HepG2 (cell line): ENCODE data around the gene ACSS2. TPM values are rescaled to one million over a fixed set of nuclear protein-coding genes. Genes with fewer than 3 reads are reported as not detected.

ENCODE experiments used
- ADNP ChIP-seq: sonication (generic); formaldehyde crosslinking; IDR thresholded peaks from 2 replicates; pipeline ENCODE4 v1.4.0; 2020; ENCODE audit warnings: missing genetic modification reagents
- ATF1 ChIP-seq: IDR thresholded peaks from 2 replicates; pipeline ENCODE4 v1.6.1; 2016; ENCODE audit warnings: mild to moderate bottlenecking, control low read depth
- BCL6 ChIP-seq: IDR thresholded peaks from 2 replicates; pipeline ENCODE4 v1.6.1; 2016; ENCODE audit warnings: missing genetic modification reagents, missing compliant biosample characterization
- CAMTA2 ChIP-seq: sonication (generic); formaldehyde crosslinking; IDR thresholded peaks from 2 replicates; pipeline ENCODE4 v1.4.0; 2020; ENCODE audit warnings: mild to moderate bottlenecking, missing genetic modification reagents, borderline replicate concordance
- DNMT3B ChIP-seq: conservative IDR thresholded peaks from 2 replicates; pipeline ENCODE4 v1.6.1; 2016; ENCODE audit warnings: missing biosample characterization, control low read depth
- KDM3A ChIP-seq: IDR thresholded peaks from 2 replicates; pipeline ENCODE4 v1.6.1; 2018; ENCODE audit warnings: low read depth, missing compliant biosample characterization
- NFKB2 ChIP-seq: sonication (generic); formaldehyde crosslinking; IDR thresholded peaks from 2 replicates; pipeline ENCODE4 v1.4.0; 2020; ENCODE audit warnings: missing genetic modification reagents, borderline replicate concordance
- PHF8 ChIP-seq: sonication (generic); formaldehyde crosslinking; IDR thresholded peaks from 2 replicates; pipeline ENCODE4 v1.5.0; 2020; ENCODE audit warnings: missing genetic modification reagents
- PRPF4 ChIP-seq: fragments of 200-400 bp; formaldehyde crosslinking; IDR thresholded peaks from 2 replicates; pipeline ENCODE4 v1.6.1; 2016; ENCODE audit warnings: low read length, low read depth; ENCODE audit not compliant: poor library complexity, severe bottlenecking
- RAD21 ChIP-seq: fragments of 450-650 bp; formaldehyde crosslinking; IDR thresholded peaks from 2 replicates; pipeline ENCODE4 v1.5.0; 2020; ENCODE audit warnings: mild to moderate bottlenecking
- SNAPC5 ChIP-seq: sonication (generic); formaldehyde crosslinking; IDR thresholded peaks from 2 replicates; pipeline ENCODE4 v1.8.1; 2023; ENCODE audit warnings: mild to moderate bottlenecking, missing genetic modification reagents, borderline replicate concordance
- ZBTB7A ChIP-seq: sonication (generic); formaldehyde crosslinking; IDR thresholded peaks from 2 replicates; pipeline ENCODE4 v1.8.0; 2022; ENCODE audit warnings: mild to moderate bottlenecking, missing genetic modification reagents
- ZMAT3 ChIP-seq: sonication (generic); formaldehyde crosslinking; conservative IDR thresholded peaks from 2 replicates; pipeline ENCODE4 v1.7.0; 2021; ENCODE audit warnings: missing genetic modification reagents
- ZNF121 ChIP-seq: sonication (generic); formaldehyde crosslinking; IDR thresholded peaks from 2 replicates; pipeline ENCODE4 v1.5.0; 2020; ENCODE audit warnings: mild to moderate bottlenecking, missing genetic modification reagents
- ZNF142 ChIP-seq: sonication (generic); formaldehyde crosslinking; IDR thresholded peaks from 2 replicates; pipeline ENCODE4 v1.4.0; 2020; ENCODE audit warnings: missing genetic modification reagents
- ZNF205 ChIP-seq: IDR thresholded peaks from 2 replicates; pipeline ENCODE4 v1.6.1; 2018; ENCODE audit warnings: missing biosample characterization, missing genetic modification reagents
- ZNF264 ChIP-seq: sonication (generic); formaldehyde crosslinking; IDR thresholded peaks from 2 replicates; pipeline ENCODE4 v1.4.0; 2020; ENCODE audit warnings: missing genetic modification reagents
- ZNF552 ChIP-seq: sonication (generic); formaldehyde crosslinking; IDR thresholded peaks from 2 replicates; pipeline ENCODE4 v1.9.0; 2022; ENCODE audit warnings: missing genetic modification reagents, mild to moderate bottlenecking, borderline replicate concordance
- polyA plus RNA-seq, 8 experiments: library from polyadenylated mRNA; depleted of rRNA in 3 of 8; stranded (reverse) in 7 of 8; unstranded in 1 of 8; fragments of >200 nt; fragmentation: Illumina TruSeq in 4 of 8; extraction: Trizol in 4 of 8; gene quantifications; 2 replicates each; pipeline versions ENCODE4 v1.2.1 to v1.2.3, GENCODE V29; 2011 to 2016; ENCODE audit warnings: low read depth in 4 of 8, missing spikeins in 1 of 8, mixed read lengths in 1 of 8; ENCODE audit not compliant: insufficient read depth in 1 of 8
- total RNA-seq, 5 experiments: library from RNA; depleted of rRNA; stranded (reverse); fragments of >200 nt; fragmentation: Illumina TruSeq; extraction: Trizol; gene quantifications; 2 replicates each; pipeline ENCODE4 v1.2.3, GENCODE V29; 2016; ENCODE audit warnings: low read depth in 1 of 5
- TF ChIP-seq, protein P1 (sequence below): sonication (generic); formaldehyde crosslinking; IDR thresholded peaks from 2 replicates; pipeline ENCODE4 v1.5.0; 2020; ENCODE audit warnings: missing genetic modification reagents
- TF ChIP-seq, protein P2 (sequence below): sonication (generic); formaldehyde crosslinking; IDR thresholded peaks from 2 replicates; pipeline ENCODE4 v1.8.0; 2022; ENCODE audit warnings: mild to moderate bottlenecking, missing genetic modification reagents; ENCODE audit not compliant: insufficient replicate concordance
- TF ChIP-seq, protein P3 (sequence below): sonication (generic); formaldehyde crosslinking; IDR thresholded peaks from 2 replicates; pipeline ENCODE4 v1.8.0; 2023; ENCODE audit warnings: mild to moderate bottlenecking, missing genetic modification reagents

Gene ACSS2
- total and polyA plus RNA-seq, 2 of the 13 experiments (the other 11 are each of a cell fraction or from before 2014, with no cell fraction given): 72.8 to 89.7 TPM

DNA sequence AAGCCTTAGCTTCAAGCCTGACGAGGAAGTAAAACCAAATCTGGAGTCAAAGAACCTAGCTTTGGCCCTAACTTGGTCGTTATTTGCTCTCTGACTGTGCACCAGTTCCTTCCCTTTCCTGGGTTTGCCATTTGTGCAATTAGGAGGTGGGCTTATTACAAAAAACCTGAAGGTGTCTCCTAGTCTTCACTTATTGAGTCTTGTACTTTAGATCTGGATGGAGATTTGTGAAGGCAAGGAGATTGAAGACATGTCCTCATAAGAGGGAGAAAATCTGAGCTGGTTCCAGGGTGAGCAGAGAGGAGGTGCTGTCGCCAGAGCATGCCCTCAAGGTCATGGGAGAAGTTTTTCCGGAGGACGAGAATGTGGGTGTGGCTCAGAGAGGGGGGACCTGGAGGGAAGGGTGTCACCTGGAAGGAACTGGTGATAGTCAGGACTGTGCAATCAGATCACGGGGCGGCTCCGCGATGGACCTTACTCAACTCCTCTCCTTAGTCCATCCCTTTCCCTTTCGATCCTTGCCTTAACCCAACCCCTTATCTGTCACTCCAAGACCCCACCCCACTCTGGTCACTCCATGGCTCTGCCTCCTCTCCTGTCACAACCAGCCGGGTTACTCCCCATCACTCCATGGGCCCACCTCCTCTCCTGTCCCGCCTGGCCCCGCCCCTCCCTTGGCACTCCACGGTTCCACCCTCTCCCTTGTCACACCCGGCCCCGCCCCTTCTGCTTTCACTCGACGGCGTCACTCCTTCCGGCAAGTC lies 588 bp upstream of the ACSS2 start (continued):
- TF ChIP-seq ZNF142 (0 out of 2 replicates have a peak, but pooled peaks have one; percentile 60), ZNF264 (CRISPR knock-in tag) (no peak; the same call in 1 of the 2 replicates), ZNF121 (CRISPR knock-in tag) (no peak), ZBTB7A (CRISPR knock-in tag) (peak; percentile 85; the same call in 1 of the 2 replicates), BCL6 (CRISPR knock-in tag) (no peak), DNMT3B (no peak), ADNP (no peak), ZMAT3 (CRISPR knock-in tag) (no peak; the same call in 1 of the 2 replicates), PRPF4 (no peak), KDM3A (no peak), ZNF205 (CRISPR knock-in tag) (0 out of 2 replicates have a peak, but pooled peaks have one; percentile 75), RAD21 (CRISPR knock-in tag) (0 out of 2 replicates have a peak, but pooled peaks have one; percentile 21), SNAPC5 (CRISPR knock-in tag) (no peak), NFKB2 (CRISPR knock-in tag) (peak; percentile 78; the same call in 1 of the 2 replicates), PHF8 (CRISPR knock-in tag) (no peak), CAMTA2 (CRISPR knock-in tag) (no peak), ATF1 (CRISPR knock-in tag) (peak; percentile 75; the same call in 1 of the 2 replicates), ZNF552 (CRISPR knock-in tag) (no peak)
- TF ChIP-seq, protein P1, sequence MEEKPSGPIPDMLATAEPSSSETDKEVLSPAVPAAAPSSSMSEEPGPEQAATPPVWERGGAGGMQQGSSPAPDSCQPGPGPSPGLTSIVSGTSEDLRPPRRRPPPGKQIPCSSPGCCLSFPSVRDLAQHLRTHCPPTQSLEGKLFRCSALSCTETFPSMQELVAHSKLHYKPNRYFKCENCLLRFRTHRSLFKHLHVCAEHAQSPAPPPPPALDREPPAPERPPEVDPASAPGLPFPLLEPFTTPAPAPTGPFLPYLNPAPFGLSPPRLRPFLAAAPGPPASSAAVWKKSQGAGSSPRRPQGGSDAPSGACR (CRISPR knock-in tag): no peak
- TF ChIP-seq, protein P2, sequence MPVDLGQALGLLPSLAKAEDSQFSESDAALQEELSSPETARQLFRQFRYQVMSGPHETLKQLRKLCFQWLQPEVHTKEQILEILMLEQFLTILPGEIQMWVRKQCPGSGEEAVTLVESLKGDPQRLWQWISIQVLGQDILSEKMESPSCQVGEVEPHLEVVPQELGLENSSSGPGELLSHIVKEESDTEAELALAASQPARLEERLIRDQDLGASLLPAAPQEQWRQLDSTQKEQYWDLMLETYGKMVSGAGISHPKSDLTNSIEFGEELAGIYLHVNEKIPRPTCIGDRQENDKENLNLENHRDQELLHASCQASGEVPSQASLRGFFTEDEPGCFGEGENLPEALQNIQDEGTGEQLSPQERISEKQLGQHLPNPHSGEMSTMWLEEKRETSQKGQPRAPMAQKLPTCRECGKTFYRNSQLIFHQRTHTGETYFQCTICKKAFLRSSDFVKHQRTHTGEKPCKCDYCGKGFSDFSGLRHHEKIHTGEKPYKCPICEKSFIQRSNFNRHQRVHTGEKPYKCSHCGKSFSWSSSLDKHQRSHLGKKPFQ: no peak
- TF ChIP-seq, protein P3, sequence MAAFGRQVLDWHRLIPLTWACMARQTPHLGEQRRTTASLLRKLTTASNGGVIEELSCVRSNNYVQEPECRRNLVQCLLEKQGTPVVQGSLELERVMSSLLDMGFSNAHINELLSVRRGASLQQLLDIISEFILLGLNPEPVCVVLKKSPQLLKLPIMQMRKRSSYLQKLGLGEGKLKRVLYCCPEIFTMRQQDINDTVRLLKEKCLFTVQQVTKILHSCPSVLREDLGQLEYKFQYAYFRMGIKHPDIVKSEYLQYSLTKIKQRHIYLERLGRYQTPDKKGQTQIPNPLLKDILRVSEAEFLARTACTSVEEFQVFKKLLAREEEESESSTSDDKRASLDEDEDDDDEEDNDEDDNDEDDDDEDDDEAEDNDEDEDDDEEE: no peak
